SK-N-MC (cell line): ENCODE data around the gene TMEM45A.

ENCODE experiments used
- EZH2 ChIP-seq: fragments of 200-600 bp; sonication (generic); IDR thresholded peaks from one replicate; pipeline ENCODE4 v1.6.1; 2017; ENCODE audit warnings: antibody characterized with exemption
- POLR2AphosphoS5 ChIP-seq: IDR thresholded peaks from 2 replicates; pipeline ENCODE4 v1.6.1; 2012; ENCODE audit warnings: mild to moderate bottlenecking, low read depth, low read length, borderline replicate concordance

- TF ChIP-seq EZH2 (no peak), POLR2AphosphoS5 (no peak)
Measured at GRCh38 chr3:100523050-100523760, 30.8 kb downstream of the TMEM45A start.
